Osteocyte (in vitro differentiated cells): ENCODE data around the gene EVC. TPM values are rescaled to one million over a fixed set of nuclear protein-coding genes. Genes with fewer than 3 reads are reported as not detected.

ENCODE experiments used
- DNase-seq: peaks from one replicate; pipeline ENCODE4 v3.0.0; 2021; ENCODE audit warnings: mixed read lengths; ENCODE audit not compliant: unreplicated experiment; ENCODE audit errors: extremely low spot score
- H3K27ac Mint-ChIP-seq: one replicate; pipeline ENCODE4 v1.8.0; 2021; ENCODE audit warnings: mild to moderate bottlenecking, mixed read lengths; ENCODE audit not compliant: unreplicated experiment
- H3K27me3 Mint-ChIP-seq: one replicate; pipeline ENCODE4 v1.8.0; 2021; ENCODE audit warnings: mixed read lengths; ENCODE audit not compliant: unreplicated experiment
- H3K36me3 Mint-ChIP-seq: one replicate; pipeline ENCODE4 v1.8.0; 2021; ENCODE audit warnings: mixed read lengths; ENCODE audit not compliant: unreplicated experiment
- H3K4me1 Mint-ChIP-seq: one replicate; pipeline ENCODE4 v1.8.0; 2021; ENCODE audit warnings: mixed read lengths; ENCODE audit not compliant: unreplicated experiment
- H3K4me3 Mint-ChIP-seq: one replicate; pipeline ENCODE4 v1.8.0; 2021; ENCODE audit warnings: mild to moderate bottlenecking, moderate library complexity, mixed read lengths; ENCODE audit not compliant: unreplicated experiment
- H3K9me3 Mint-ChIP-seq: one replicate; pipeline ENCODE4 v1.8.0; 2021; ENCODE audit warnings: mixed read lengths; ENCODE audit not compliant: unreplicated experiment
- total RNA-seq: library from RNA; stranded (reverse); gene quantifications from 2 replicates; pipeline ENCODE4 v1.2.1, GENCODE V29; 2021
- TF ChIP-seq, protein P1 (sequence below): fragments of 200-600 bp; sonication (generic); IDR thresholded peaks from 2 replicates; pipeline ENCODE4 v1.5.0; 2021; ENCODE audit warnings: antibody characterized with exemption, mild to moderate bottlenecking, moderate library complexity

EVC gene
- total RNA-seq, 1 donor from 2014 or later, result 41.6 TPM

DNA sequence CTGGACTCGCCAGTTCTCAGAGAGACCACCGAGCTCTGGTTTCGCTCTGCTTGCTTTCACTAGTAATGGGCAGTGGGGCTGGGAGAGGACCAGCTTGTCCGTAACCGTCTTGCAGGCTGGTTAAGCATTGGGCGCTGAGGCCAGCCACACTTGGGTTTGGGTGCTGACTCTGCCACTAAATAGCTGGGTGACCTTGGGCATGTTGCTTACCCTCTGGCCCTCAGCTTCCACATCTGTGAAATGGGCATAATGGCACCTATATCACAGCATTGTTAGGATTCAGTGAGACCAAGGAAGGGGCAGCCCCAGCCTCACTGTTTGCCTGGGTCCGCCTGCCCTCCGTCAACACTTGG lies 43.5 kb downstream of the EVC start:
- Mint-ChIP-seq H3K27me3 (no peaks in the 10 kb centered on the region), H3K9me3 (no peaks in the 10 kb centered on the region), H3K27ac (no peak overlapping the region), H3K4me1 (peaks cover 48% of the 10 kb centered on the region), H3K4me3 (no peak overlapping the region), H3K36me3 (peaks cover 43% of the 10 kb centered on the region)
- DNase-seq, result peak; percentile 68
- TF ChIP-seq, protein P1, sequence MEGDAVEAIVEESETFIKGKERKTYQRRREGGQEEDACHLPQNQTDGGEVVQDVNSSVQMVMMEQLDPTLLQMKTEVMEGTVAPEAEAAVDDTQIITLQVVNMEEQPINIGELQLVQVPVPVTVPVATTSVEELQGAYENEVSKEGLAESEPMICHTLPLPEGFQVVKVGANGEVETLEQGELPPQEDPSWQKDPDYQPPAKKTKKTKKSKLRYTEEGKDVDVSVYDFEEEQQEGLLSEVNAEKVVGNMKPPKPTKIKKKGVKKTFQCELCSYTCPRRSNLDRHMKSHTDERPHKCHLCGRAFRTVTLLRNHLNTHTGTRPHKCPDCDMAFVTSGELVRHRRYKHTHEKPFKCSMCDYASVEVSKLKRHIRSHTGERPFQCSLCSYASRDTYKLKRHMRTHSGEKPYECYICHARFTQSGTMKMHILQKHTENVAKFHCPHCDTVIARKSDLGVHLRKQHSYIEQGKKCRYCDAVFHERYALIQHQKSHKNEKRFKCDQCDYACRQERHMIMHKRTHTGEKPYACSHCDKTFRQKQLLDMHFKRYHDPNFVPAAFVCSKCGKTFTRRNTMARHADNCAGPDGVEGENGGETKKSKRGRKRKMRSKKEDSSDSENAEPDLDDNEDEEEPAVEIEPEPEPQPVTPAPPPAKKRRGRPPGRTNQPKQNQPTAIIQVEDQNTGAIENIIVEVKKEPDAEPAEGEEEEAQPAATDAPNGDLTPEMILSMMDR, result no peak

DNA sequence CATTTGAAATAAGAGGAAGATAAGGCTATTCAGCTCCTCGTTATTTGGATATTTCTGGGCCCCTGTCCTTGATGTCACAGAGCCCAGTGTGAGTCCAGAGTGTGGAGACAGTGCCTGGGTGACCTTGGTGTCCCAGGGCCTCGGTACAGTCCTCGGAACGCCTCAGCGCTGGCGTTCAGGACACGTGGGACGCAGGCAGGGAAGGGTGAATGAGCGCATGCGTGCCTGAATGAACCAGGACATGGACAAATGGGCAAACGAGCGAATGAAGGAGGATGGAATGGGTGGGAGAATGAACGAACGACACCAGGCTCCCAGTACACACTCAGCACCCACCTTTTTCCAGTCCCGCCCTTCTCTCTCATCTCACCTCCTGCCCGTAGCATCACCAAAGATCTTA lies 44.2 kb downstream of the EVC start:
- H3K4me1 Mint-ChIP-seq, result peaks cover 49% of the 10 kb centered on the region
- TF ChIP-seq, protein P1, result no peak
- peak; percentile 56 for DNase-seq
- peaks cover 40% of the 10 kb centered on the region for H3K36me3 Mint-ChIP-seq
- no peaks in the 10 kb centered on the region for H3K27me3 Mint-ChIP-seq
- H3K27ac Mint-ChIP-seq, result no peak overlapping the region
- no peaks in the 10 kb centered on the region for H3K9me3 Mint-ChIP-seq
- no peak overlapping the region for H3K4me3 Mint-ChIP-seq

DNA sequence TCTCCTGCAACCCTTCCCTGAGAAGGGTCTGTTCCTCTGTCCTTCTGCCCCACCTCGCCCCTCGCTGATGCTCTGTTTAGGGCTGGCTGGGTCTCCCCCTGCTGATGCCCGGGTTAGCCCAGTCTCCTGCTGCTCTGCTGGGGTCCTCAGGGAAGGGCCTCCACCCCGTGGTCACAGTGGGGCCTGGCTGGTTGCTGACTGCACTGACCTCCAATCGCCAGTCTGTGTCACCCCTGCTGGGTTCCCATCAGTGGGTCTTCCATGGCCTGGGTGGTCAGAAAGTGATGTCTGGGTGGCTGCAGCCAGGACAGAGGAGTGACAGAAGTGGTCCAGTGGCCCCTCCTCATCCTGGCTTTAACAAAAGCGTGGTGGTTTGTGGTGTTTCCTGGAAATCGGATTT lies 44.7 kb downstream of the EVC start:
- no peak for DNase-seq
- H3K27ac Mint-ChIP-seq, result no peak overlapping the region
- no peak overlapping the region for H3K4me3 Mint-ChIP-seq
- TF ChIP-seq, protein P1, result no peak
- H3K36me3 Mint-ChIP-seq, result peaks cover 36% of the 10 kb centered on the region
- H3K4me1 Mint-ChIP-seq, result peaks cover 48% of the 10 kb centered on the region
- H3K27me3 Mint-ChIP-seq, result no peaks in the 10 kb centered on the region
- H3K9me3 Mint-ChIP-seq, result no peaks in the 10 kb centered on the region

DNA sequence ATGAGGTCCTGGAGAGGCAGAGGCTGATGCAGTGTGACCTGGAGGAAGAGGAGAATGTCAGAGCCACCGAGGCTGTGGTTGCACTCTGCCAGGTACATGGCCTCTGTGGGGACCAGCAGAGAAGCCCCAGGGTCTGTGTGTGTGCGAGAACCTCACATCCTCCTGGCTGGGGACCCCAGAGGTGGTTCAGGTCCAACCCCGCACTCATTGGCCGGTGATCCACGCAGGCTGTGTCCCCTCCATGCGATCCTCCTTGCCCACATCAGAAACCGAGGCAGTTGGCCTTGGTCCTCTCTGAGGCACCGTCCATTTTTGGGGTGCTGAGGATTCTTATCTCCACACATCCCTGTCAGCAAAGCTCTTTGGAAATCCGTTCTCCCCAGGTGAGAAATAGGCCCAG lies 45.3 kb downstream of the EVC start:
- peak; percentile 77 for DNase-seq
- peaks cover 34% of the 10 kb centered on the region for H3K36me3 Mint-ChIP-seq
- H3K4me3 Mint-ChIP-seq, result no peak overlapping the region
- peaks cover 42% of the 10 kb centered on the region for H3K4me1 Mint-ChIP-seq
- H3K27me3 Mint-ChIP-seq, result no peaks in the 10 kb centered on the region
- no peaks in the 10 kb centered on the region for H3K9me3 Mint-ChIP-seq
- no peak overlapping the region for H3K27ac Mint-ChIP-seq
- TF ChIP-seq, protein P1, result no peak

DNA sequence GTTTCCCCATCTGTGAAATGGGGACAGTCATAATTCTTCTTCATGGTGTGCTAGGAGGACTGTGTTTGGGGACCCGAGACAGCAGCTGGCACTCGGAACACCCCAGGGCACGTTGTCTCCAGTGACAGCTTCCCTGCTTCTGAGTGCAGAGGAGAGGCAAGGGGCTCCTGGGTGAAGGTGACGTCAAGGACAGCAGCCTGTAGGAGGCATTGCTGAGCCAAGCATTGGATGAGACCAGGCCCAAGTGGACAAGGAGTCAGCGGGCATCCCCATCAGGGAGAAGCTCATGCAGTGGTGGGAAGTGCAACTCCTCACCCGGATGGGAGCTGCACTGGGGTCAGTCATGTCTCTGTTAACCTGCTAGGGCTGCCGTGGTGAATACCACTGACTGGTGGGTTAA lies 46.1 kb downstream of the EVC start:
- TF ChIP-seq, protein P1, result no peak
- DNase-seq, result peak; percentile 65
- Mint-ChIP-seq H3K27ac (no peak overlapping the region), H3K36me3 (peaks cover 33% of the 10 kb centered on the region), H3K4me1 (peaks cover 35% of the 10 kb centered on the region), H3K4me3 (no peak overlapping the region), H3K27me3 (no peaks in the 10 kb centered on the region), H3K9me3 (no peaks in the 10 kb centered on the region)
